NCI-H1930 (cell line): ENCODE measurements around the gene CAMSAP2.
"Not testable (repeated sequence)": the region's sequence is repeated elsewhere in the genome, so short reads cannot be mapped to it uniquely, and the experiment has no call there.

Experiments used
- DNase-seq, 2 experiments: peaks; one replicate each; lab custom pipeline; 2025; lab: John Stamatoyannopoulos, UW

The CAMSAP2 gene

DNA sequence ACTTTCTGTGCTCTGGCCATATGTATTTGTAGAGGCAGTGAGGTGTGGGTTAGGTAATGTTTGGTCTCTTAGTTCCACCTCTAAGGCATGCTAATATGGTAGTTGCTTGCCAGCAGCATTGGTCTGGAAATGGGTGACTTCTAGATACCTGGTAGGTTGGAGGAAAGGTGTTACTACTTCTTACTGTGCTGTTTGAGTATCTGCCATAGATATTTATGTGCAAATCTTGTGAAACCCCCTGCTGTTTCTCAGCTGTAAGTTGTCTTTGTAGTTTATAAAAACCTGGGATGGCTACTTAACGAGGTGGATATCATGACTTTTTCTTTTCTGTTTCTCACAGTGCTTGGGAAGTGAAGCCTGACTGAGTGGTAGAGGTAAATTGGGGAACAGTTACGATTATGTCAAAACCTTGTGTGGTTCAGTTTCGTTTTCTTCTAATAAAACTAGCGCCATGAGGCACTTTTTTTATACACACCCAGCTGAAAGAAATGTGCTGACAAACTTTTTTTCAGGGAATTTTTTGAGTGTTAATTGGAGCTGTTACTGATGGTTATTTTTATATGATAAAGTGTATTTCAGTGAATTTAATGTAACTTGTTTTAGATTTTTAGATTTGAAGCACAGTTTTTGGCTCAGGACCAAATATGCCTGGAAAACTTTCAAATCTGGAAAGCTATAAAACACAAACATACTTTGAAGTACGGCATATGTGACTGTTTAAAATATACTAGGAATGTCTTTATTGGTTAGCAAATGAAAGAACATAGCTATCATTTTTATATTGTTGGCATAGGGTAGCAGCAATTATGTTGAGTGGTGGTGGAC, 42.1 kb downstream of the CAMSAP2 start:
- DNase-seq = no peak

DNA sequence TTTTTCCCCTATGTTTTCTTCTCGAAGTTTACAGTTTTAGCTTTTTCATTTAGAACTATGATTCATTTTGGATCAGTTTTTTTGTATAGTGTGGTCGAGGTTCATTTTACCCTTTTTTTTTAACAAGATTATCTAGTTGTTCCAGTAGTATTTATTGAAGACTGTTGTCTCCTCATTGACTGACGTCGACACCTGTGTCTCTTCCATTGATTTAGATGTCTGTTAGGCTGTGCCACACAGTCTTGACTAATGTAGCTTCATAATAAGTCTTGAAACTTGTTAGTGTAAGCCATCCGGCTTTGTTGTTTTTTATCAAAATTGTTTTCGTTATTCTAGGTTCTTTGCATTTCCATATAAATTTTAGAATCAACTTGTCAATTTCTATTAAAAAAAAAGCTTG, 45.2 kb downstream of the CAMSAP2 start:
- DNase-seq = no peak

DNA sequence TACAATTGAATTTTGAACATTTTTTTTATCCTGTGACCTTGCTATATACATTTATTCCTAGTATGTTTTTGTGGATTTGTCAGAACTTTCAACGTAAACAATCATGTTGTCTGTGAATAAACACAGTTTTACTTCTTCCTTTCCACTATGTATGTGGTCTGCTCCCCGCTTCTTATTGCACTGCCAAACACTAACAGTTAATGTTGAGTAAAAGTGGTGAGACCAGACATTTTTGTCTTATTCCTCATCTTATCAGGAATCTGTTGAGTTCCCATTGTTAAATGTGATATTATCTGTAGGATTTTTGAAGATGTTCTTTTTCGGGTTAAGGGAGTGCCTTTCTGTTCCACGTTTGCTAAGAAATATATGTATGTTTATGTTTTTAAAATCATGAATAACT, 45.9 kb downstream of the CAMSAP2 start:
- no peak for DNase-seq

DNA sequence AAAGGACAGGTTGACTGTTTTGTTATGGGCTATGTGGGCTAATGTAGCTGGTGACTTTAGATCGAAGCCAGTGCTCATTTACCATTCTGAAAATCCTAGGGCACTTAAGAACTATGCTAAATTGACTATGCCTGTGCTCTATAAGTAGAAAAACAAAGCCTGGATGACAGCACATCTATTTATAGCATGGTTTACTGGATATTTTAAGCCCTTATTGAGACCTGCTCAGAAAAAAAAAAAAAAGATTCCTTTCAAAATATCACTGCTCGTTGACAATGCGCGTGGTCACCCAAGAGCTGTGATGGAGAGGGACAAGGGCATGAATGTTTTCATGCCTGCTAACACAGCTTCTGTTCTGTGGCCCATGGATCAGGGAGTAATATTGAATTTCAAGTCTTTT, 48.1 kb downstream of the CAMSAP2 start:
- DNase-seq = no peak

DNA sequence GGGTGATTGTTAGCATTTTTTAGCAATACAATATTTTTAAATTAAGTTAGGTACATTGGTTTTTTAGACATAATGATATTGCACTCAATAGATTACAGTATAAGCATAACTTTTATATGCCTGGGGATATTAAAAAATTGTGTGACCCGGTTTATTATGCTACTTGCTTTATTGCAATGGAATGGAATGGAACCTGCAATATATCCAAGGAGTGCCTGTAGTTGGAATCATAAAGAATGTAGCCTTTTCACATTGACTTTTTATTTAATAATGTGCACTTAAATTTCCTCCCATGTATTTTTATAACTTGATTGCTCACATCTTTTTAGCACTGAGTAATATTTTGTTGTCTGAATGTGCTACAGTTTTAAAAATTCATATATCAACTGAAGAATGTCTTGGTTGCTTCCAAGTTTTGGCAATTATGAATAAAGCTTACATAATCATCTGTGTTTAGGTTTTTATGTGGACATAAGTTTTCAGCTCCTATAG, 49.2 kb downstream of the CAMSAP2 start:
- DNase-seq = no peak

DNA sequence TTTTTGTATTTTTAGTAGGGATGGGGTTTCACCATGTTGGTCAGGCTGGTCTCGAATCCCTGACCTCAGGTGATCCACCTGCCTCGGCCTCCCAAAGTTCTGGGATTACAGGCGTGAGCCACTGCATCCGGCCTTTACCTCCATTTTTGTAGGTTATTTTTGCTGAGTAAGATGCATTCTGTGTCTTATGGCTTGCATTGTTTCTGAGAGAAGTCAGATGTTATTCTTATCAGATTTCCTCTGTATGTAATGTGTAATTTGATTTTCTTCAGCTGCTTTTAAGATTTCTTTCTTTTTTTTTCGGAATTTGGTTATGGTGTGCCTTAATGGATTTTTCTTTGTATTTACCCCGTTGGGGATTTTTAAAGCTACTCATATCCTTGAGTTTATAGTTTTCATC, 52.3 kb downstream of the CAMSAP2 start:
- DNase-seq = not testable (repeated sequence)

DNA sequence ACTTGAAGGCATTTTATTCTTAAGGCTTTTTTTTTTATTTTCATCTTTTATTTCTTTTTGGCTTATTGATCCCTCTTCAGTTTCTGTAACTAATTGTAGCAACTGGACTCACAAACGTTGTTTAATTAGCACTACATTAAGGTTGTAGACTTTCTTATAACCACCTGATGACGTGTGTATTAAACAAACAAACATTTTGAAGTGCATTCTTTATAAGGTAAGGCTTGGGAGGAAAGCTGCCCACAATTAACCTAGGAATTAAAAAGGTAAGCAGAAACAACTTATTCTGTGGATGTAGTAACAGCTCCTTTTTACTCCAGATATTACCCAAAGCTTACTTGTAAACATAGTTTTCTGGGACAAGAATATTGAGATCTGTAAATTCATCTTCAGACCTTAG, 55.0 kb downstream of the CAMSAP2 start:
- no peak for DNase-seq

DNA sequence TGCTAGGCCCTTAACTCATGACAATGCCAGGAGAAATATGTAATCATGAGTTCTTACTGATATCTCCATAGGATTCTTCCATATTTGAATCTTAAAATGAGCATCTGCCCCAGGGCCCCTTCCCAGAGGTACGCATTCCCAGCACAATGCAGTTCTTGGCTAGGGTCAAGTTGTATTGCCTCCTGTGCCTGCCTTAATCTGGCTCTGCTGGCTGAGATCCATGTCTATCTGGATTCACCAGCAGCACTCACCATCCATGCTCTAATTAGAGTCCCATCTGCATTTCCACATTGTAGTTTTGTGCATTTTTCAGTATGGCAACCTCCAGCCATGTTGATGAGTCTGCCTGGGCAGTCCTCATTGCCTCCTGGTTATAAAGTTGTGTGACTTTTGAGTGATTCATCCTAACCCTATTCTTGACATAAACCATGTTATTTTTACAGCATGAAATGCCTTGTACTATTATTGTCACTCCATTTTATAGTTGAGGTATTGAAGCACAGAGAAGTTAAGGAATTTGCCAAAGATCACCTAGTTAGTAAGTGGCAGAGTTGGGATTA, 55.9 kb downstream of the CAMSAP2 start:
- no peak for DNase-seq

DNA sequence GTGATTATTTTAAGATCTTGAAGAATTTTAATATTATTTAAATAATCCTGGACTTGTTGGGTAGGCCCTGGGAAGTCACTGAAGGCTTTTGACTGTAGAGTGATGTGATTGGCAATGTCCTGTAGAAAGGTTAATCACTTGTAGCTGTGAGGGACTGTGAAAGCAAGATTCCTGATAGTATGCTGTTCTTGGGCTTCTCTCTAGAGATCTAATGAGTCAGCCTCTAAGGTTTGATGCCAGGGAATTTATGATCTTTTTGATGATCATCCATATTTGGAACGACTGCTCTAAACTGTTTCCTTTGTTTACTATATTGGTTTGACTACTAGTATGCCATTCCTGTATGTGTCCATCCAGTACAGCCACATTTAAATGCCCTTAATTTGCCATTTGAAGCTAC, 56.5 kb downstream of the CAMSAP2 start:
- no peak for DNase-seq

DNA sequence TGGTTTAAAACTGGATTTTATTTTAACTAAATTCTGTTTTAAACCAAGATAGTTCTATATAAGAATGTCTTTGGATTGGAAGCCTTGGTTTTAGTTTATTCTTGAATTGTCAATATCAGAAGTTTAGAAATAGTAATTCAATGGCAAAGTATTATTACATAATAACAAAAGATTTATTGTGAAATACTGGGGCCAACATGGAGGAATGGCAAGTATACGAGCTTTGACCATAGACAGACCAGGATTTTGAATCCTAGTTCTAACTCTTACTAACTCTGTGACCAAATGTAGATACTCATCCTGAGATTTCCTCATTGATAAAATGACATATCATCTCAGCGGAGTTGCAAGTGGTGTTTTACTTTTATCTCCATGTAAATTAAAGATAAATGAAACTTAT, 63.3 kb downstream of the CAMSAP2 start:
- DNase-seq = no peak

DNA sequence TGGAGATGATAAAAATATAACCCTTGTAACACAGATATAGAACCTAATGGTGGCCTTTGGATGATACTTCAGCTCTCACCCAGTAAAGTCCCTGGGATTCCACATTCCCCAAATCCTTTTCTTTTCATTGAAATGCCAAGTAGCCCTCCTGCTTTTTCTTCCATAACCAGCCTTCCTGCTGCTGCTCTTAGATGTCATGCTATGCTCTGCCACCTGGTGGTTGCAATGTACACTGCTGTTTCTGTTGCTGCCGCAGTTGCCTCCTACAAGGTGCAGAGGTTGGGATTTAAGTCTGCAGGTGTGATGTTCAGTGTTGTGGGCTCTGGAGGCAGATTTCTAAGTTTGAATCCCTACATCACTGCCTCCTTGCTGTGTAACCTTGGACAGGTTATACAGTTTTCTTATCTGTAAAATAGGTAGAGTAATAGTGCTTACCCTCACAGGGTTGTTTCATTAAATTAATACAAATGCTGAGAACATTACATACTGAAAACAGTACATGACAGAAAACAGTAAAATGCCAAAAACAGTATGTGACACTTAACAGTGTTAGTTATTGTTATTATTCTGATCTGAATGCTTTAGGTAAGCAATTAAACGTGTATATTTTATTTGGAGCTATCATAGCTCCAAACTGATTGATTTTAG, 64.3 kb downstream of the CAMSAP2 start:
- peak; percentile 42 to 67 for DNase-seq

DNA sequence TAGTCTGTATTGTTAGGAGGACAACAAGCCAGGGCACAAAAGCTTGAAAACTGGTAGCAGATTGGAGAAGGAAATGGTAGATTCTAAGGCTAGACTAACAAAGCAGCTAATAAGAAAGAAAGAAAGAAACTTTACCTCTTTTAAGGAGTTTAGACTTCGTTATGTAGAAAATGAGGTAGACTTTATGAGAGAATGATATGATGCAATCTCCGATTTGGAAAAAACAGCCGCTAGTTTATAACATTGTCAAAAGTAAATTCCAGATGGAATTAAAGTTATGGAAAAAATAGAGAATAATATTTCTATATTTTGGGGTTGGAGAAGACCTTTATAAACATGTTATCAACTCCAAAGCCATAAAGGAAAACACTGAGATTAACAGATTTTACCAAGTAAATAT, 67.0 kb downstream of the CAMSAP2 start:
- no peak for DNase-seq

DNA sequence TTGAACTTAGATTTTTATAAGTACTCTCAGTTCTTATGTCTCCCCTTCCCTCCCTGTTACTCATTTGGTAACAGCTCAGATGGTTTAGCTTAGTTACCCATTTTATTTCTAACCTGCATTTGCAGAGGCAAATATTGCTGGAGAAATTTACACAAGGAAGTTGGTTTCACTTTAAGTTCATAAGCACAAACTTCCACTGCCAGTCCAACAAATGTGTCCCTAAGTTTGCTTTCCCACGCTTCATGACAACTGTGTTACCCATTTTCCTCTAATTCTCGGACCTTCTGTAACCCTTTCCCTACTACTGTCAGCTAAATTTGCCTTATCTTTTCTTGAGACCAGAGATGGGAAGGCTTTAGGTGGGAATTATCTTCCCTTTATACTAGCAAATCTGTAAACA, 70.2 kb downstream of the CAMSAP2 start:
- no peak for DNase-seq

DNA sequence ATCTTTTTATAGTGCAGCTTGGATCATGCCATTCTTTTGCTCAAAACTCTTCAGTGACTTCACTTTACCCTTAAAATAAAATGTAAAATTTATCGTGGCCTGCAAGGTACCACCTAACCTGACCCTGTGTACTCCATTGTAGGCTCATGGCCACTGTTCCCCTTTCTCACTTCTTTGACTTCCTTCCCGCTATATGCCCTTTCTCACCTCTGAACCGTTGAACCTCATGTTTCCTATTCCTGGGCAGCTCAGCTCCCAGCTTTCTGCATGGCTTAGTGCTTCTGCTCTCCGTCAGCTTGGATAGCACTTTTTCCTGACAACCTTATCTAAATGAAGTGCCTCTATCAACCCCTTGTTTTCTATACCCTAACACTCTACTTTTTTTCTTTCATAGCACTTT, 73.0 kb downstream of the CAMSAP2 start:
- no peak for DNase-seq

DNA sequence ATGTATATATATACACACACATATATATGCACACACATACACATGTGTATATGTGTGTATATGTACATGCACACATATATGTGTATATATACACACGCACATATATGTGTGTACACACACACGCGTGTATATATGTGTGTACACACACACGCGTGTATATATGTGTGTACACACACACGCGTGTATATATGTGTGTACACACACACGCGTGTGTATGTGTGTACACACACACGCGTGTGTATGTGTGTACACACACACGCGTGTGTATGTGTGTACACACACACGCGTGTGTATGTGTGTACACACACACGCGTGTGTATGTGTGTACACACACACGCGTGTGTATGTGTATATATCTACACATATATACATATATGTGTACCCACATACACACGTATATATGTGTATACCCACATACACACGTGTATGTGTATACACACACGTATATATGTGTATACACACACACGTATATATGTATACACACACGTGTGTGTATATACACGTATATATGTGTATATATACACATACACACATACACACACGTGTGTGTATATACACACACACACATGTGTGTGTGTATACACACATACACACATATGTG, 78.0 kb downstream of the CAMSAP2 start:
- not testable (repeated sequence) for DNase-seq

DNA sequence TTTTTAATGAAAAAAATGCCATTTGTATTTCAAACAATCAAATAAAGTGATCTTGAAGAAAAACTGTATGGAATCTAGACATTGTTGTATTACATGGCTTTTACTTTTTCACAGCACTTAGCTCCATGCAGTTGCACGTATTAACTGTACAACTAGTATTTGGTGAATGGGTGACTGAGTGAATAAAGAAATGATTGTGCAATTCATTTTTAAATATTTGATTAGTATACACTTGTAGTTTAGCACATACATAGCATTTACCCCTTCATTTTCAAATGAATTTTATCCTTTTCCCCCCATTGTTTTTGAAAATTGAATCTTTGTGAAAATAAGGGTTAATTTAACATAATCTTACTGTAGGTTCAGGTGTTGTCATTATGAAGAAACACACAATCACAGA, 79.6 kb downstream of the CAMSAP2 start:
- DNase-seq = no peak

DNA sequence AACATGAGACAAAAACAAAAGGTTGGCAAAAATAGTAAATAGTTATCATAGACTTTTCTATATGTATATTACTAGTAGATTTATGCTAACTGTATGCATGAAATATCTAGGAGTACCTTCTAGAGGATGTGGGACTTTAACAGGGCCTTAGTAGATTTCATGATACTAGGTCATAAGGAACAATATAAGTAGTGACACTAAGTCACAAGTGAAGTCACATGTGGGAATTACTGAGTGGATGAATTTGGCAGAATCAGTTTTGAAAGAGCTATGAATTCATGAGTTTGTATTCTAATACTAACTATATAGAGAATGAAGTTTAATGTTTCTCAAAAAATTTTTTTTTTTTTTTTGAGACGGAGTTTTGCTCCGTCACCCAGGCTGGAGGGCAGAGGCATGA, 81.0 kb downstream of the CAMSAP2 start:
- no peak for DNase-seq

DNA sequence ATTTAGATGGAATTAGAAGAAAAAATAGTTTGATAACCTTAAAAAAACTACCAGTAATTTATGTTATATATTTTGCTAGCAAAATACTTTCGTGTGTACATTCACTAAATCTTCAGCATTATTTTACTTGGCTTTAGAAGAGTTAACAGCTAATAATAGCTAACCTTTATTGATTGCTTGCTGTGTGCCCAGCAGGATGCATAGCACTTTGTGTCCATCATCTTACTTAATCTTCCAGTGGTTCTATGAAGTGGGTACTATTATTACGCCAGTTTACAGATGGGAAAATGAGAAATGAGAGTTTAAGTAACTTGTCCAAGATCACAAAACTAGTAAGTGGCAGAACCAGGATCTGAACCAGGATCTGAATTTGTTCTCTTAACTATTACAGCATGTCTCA, 92.4 kb downstream of the CAMSAP2 start:
- no peak for DNase-seq

DNA sequence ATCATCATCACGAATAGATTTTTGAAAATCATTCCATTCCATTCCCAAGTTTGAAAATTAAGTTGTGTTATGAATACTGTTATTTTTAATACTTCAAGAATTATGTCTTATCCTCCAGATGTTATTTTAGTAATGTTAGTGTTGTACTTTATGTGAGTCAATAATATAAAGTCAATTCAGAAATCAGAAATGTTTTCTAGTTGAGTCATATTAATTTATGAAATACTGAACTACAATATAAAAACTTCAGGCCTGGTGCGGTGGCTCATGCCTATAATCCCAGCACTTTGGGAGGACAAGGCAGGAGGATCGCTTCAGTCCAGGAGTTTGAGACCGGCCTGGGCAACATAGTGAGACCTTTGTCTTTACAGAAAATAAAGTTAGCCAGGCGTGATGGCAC, 95.7 kb downstream of the CAMSAP2 start:
- DNase-seq = no peak

DNA sequence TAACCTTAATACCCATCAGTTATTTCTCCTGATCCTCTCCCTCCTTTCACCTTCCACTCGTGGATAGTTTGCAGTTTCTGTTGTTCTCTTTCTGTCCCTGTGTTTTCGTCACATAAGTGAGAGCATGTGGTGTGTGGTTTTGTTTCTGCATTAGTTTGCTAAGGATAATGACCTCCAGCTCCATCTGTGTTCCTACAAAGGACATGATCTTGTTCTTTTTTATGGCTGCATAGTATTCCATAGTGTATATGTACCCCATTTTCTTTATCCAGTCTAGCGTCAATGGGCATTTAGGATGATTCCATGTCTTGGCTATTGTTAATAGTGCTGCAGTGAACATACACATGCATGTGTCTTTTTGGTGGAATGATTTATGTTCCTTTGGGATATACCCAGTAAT, 97.5 kb downstream of the CAMSAP2 start:
- no peak for DNase-seq

DNA sequence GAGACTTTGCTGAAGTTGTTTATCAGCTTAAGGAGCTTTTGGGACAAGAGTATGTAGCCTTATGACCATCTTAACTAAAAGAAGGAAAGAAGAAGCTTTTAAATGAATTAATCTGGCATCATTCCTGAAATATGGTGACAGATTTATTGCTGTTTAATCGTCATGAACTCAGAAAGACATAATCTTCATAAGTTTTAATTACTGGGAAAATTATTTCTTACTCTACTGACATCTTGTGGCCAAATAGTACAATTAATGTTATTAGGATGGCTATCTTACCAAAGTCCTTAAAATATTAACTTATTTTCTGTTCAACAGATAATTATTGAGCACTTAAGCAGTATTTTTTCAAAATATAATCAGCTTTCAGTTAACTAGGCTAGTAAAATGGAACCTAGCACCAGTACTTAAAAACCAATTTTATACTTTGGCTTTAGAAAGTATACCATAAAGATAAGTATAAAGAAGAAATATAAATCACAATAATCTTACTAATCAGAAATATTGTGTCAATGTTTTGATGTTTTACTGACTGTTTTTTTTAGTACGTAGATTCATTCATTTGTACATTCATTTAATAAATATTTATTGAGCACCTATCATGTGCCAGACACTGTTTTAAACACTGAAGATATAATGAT, 99.4 kb downstream of the CAMSAP2 start:
- DNase-seq = no peak

DNA sequence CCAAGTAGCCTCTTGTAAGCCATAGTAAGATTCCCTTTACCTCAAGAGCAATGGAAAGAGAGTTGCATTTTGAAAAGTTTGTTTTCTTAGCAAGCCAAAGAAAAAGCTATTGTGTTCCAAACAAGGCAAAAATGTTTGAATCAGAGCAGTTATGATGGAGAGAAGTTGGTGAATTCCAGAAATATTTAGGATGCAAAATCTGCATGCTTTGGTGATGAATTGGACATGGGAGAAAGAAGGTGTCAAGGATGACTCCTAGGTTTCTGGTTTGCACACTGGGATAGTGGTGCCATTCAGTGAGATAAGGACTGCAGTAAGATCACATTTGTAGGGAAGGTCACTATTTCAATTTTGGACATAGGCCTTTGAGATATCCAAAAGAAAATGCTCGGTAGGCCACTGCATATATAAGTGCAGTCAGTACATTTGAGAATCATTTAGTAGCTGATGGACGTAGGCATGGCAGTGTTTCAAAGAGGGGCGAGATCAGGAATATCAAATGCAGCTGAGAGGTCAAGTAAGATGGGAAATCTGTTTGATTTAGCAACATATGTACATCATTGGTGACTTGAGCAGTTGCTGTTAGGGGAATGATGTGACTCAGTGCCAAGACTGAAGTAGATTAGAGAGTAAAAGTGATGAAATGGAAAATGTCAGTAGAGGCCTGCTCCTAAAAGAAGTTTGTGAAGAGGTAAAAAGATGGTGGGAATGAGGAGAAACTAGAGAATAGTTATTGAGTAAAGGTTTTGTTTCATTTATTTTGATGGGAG, 100.2 kb downstream of the CAMSAP2 start:
- no peak for DNase-seq
